CD14-positive monocyte (primary cell): ENCODE measurements around the gene STAT6. TPM values are rescaled to one million over a fixed set of nuclear protein-coding genes. Genes with fewer than 3 reads are reported as not detected.
A peak's percentile ranks its signal among the peaks of the same experiment; 100 is the strongest.

Experiments
- DNase-seq, 3 donors: peaks; one replicate each; pipeline ENCODE4 v3.0.0-alpha.2; 2011 to 2022
- H2AFZ ChIP-seq: 2 replicates; pipeline ENCODE4 v1.6.0; 2012; ENCODE audit warnings: mild to moderate bottlenecking, low read depth, low read length, inconsistent platforms; ENCODE audit not compliant: insufficient read depth, poor library complexity, severe bottlenecking
- H3K27ac ChIP-seq, 2 donors: 1 replicate in 1 of 2; 2 replicates in 1 of 2; pipeline ENCODE4 v1.5.1; 2012 to 2013; ENCODE audit warnings: low read length in 2 of 2, control low read depth in 1 of 2, inconsistent platforms in 1 of 2, low read depth in 1 of 2, mild to moderate bottlenecking in 1 of 2
- H3K27me3 ChIP-seq, 2 donors: one replicate each; pipeline versions ENCODE4 v1.6.0 to v1.6.1; 2011 to 2013; ENCODE audit warnings: low read length in 2 of 2; ENCODE audit not compliant: control insufficient read depth in 2 of 2, insufficient read depth in 2 of 2
- H3K36me3 ChIP-seq, 2 donors: replicated peaks in 1 of 2; 1 replicate in 1 of 2; 2 replicates in 1 of 2; pipeline versions ENCODE4 v1.5.1 to v1.6.1; 2012 to 2013; ENCODE audit warnings: low read length in 2 of 2, control low read depth in 1 of 2, inconsistent platforms in 1 of 2, mild to moderate bottlenecking in 1 of 2; ENCODE audit not compliant: insufficient read depth in 2 of 2, control insufficient read depth in 1 of 2
- H3K4me1 ChIP-seq, 2 donors: 1 replicate in 1 of 2; 2 replicates in 1 of 2; pipeline versions ENCODE4 v1.5.1 to v1.6.1; 2012 to 2013; ENCODE audit warnings: low read length in 2 of 2, control low read depth in 1 of 2, inconsistent platforms in 1 of 2, mild to moderate bottlenecking in 1 of 2, moderate library complexity in 1 of 2; ENCODE audit not compliant: insufficient read depth in 2 of 2, control insufficient read depth in 1 of 2
- H3K4me2 ChIP-seq: replicated peaks from 2 replicates; pipeline ENCODE3; 2012; ENCODE audit warnings: low read length, moderate library complexity, mild to moderate bottlenecking; ENCODE audit not compliant: poor library complexity, severe bottlenecking; ENCODE audit errors: extremely low read depth
- H3K4me3 ChIP-seq, 3 experiments: fragments of 200-600 bp in 1 of 3; sonication (generic) in 1 of 3; replicated peaks in 1 of 3; 1 replicate in 2 of 3; 2 replicates in 1 of 3; pipeline ENCODE4 v1.5.1; 2011 to 2013; ENCODE audit warnings: low read length in 3 of 3, mild to moderate bottlenecking in 3 of 3, control low read depth in 2 of 3, low read depth in 2 of 3, inconsistent platforms in 1 of 3, moderate library complexity in 1 of 3
- H3K79me2 ChIP-seq: 2 replicates; pipeline ENCODE4 v1.6.0; 2012; ENCODE audit warnings: mild to moderate bottlenecking, control low read depth, inconsistent platforms, low read length, moderate library complexity; ENCODE audit not compliant: insufficient read depth
- H3K9ac ChIP-seq: 2 replicates; pipeline ENCODE4 v1.6.0; 2017; ENCODE audit warnings: low read length, mild to moderate bottlenecking; ENCODE audit not compliant: insufficient read depth, poor library complexity, severe bottlenecking
- H3K9me3 ChIP-seq, 2 donors: replicated peaks in 1 of 2; 1 replicate in 1 of 2; 2 replicates in 1 of 2; pipeline versions ENCODE4 v1.5.1 to v1.6.1; 2012 to 2013; ENCODE audit warnings: low read length in 2 of 2, control low read depth in 1 of 2; ENCODE audit not compliant: control insufficient read depth in 1 of 2, insufficient read depth in 1 of 2
- H4K20me1 ChIP-seq: 2 replicates; pipeline ENCODE4 v1.6.0; 2012; ENCODE audit warnings: mild to moderate bottlenecking, low read length, control low read depth, moderate library complexity; ENCODE audit not compliant: insufficient read depth
- H3K27ac Mint-ChIP-seq, 7 donors: one replicate each; pipeline ENCODE4 v1.8.0; 2020; ENCODE audit warnings: mild to moderate bottlenecking in 7 of 7, mixed read lengths in 7 of 7, moderate library complexity in 6 of 7, inconsistent platforms in 2 of 7
- H3K27me3 Mint-ChIP-seq, 3 donors: one replicate each; pipeline ENCODE4 v1.8.0; 2021 to 2022; ENCODE audit warnings: low read depth in 3 of 3, mild to moderate bottlenecking in 3 of 3, mixed read lengths in 3 of 3, moderate library complexity in 3 of 3, inconsistent platforms in 1 of 3
- H3K36me3 Mint-ChIP-seq, 2 donors: one replicate each; pipeline ENCODE4 v1.8.0; 2020; ENCODE audit warnings: mixed read lengths in 2 of 2, inconsistent platforms in 1 of 2, mild to moderate bottlenecking in 1 of 2
- H3K4me1 Mint-ChIP-seq: one replicate; pipeline ENCODE4 v1.8.0; 2020; ENCODE audit warnings: mild to moderate bottlenecking, mixed read lengths
- H3K4me3 Mint-ChIP-seq, 2 donors: one replicate each; pipeline ENCODE4 v1.8.0; 2020; ENCODE audit warnings: mild to moderate bottlenecking in 2 of 2, mixed read lengths in 2 of 2, moderate library complexity in 1 of 2
- H3K9me3 Mint-ChIP-seq, 7 donors: one replicate each; pipeline ENCODE4 v1.8.0; 2020 to 2022; ENCODE audit warnings: mixed read lengths in 7 of 7, mild to moderate bottlenecking in 6 of 7, moderate library complexity in 6 of 7, inconsistent platforms in 2 of 7
- CTCF ChIP-seq: fragments of 200-600 bp; IDR thresholded peaks from one replicate; pipeline ENCODE4 v1.8.0; 2022; ENCODE audit warnings: antibody characterized with exemption, mild to moderate bottlenecking
- WGBS: methylation state at CpG from one replicate; pipeline ENCODE4 v1.1.5; 2013; ENCODE audit warnings: missing lambda C conversion rate; ENCODE audit not compliant: insufficient coverage; 5-methylcytosine and 5-hydroxymethylcytosine counted together
- intact Hi-C, 2 donors: fragments of 100-400 bp; cut with micrococcal nuclease; formaldehyde crosslinking; loops; one replicate each; pipeline versions ENCODE4 v1.15.0 to v1.15.1; 2023
- polyA plus RNA-seq, 3 donors: library from polyadenylated mRNA; depleted of rRNA in 1 of 3; unstranded in 2 of 3; stranded (reverse) in 1 of 3; fragments of 300-500 nt in 2 of 3; fragments of >200 nt in 1 of 3; fragmentation: Illumina TruSeq in 2 of 3; gene quantifications; 1 replicate in 2 of 3; 2 replicates in 1 of 3; pipeline ENCODE4 v1.2.3, GENCODE V29; 2012 to 2021

The STAT6 gene
- polyA plus RNA-seq, 3 donors, result 132 to 637 (median 154) TPM

DNA sequence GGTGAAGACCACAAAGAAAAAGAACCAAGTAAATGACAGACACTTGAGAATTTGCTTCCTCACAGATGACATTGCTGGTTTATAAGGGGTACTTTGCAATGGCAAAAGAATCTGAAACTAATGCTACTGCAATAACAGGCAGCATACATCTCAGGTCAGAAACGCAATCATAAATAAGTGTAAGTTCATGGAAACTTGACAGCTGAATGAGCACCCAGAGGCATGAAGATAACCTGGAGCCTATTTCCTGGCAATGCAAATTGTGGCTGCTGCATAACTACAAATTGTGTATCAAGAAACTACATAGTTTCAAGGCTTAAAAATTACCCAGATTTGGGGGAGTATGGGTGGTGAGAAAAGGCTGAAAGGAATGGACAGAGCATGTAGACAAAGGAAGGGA is 52.7 kb downstream of the STAT6 start:
- H3K4me2 ChIP-seq, result no peak overlapping the region
- no peaks in the 10 kb centered on the region for H3K79me2 ChIP-seq
- H3K27me3 ChIP-seq, result no peaks in the 10 kb centered on the region
- Mint-ChIP-seq H3K4me3 (no peak overlapping the region), H3K27ac (peak overlapping the region in 1 of 7 donors; percentile 38), H3K36me3 (peaks cover 26 to 32% of the 10 kb centered on the region in 2 donors), H3K4me1 (peaks cover 12% of the 10 kb centered on the region), H3K27me3 (no peaks in the 10 kb centered on the region), H3K9me3 (peaks cover 0 to 3% (median 0%) of the 10 kb centered on the region in 7 donors)
- H3K9ac ChIP-seq, result no peak overlapping the region
- no peak for TF ChIP-seq CTCF
- H3K27ac ChIP-seq, result no peak overlapping the region
- no peaks in the 10 kb centered on the region for H4K20me1 ChIP-seq
- H3K4me1 ChIP-seq, result peaks cover 13 to 18% of the 10 kb centered on the region in 2 donors
- no peaks in the 10 kb centered on the region for H3K9me3 ChIP-seq
- no peak for DNase-seq
- WGBS, result 100% methylated on average over 1 of the region's 1 CpG
- H3K36me3 ChIP-seq, result peaks cover 24 to 36% of the 10 kb centered on the region in 2 donors
- no peak overlapping the region for H3K4me3 ChIP-seq
- intact Hi-C loops, result no loop called here
- H2AFZ ChIP-seq, result no peak overlapping the region

GRCh38 chr12:57057067-57057751 is 54.0 kb downstream of the STAT6 start:
- H2AFZ ChIP-seq, result no peak overlapping the region
- no peak overlapping the region for H3K27ac ChIP-seq
- no peaks in the 10 kb centered on the region for H3K79me2 ChIP-seq
- H3K36me3 ChIP-seq, result peaks cover 24 to 36% of the 10 kb centered on the region in 2 donors
- no peak for TF ChIP-seq CTCF
- no peak overlapping the region for H3K9ac ChIP-seq
- H3K4me1 ChIP-seq, result peaks cover 13 to 15% of the 10 kb centered on the region in 2 donors
- H3K9me3 ChIP-seq, result no peaks in the 10 kb centered on the region
- DNase-seq, result no peak
- Mint-ChIP-seq H3K4me1 (peaks cover 12% of the 10 kb centered on the region), H3K27me3 (no peaks in the 10 kb centered on the region), H3K36me3 (peaks cover 26 to 32% of the 10 kb centered on the region in 2 donors), H3K9me3 (peaks cover 0 to 3% (median 0%) of the 10 kb centered on the region in 7 donors), H3K4me3 (no peak overlapping the region), H3K27ac (peak overlapping the region in 5 of 7 donors; percentile 7 to 72 (median 37))
- intact Hi-C loops, result no loop called here
- 100% methylated on average over 1 of the region's 6 CpGs for WGBS
- H3K4me3 ChIP-seq, result no peak overlapping the region
- no peaks in the 10 kb centered on the region for H3K27me3 ChIP-seq
- no peaks in the 10 kb centered on the region for H4K20me1 ChIP-seq
- no peak overlapping the region for H3K4me2 ChIP-seq
